ENCODE data around the gene PLEKHF1.

PLEKHF1 gene

DNA sequence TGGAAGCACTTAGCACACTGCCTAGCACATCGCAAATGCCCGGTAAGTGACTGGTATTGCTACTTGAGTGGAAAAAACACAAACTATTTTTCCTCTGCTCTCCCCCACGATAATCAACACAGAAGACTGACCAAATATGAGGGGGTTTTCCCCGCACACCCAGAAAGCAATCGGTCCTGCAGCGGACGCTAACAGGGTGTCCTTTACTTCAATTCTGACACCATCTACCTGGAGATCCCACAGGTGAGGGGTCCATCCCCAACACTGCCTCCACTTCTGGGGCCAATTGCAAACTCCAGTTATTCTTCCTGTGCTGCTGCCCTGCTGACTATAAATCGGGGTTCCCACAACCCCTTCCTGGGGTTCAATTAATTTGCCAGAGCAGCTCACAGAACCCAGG is 26.2 kb upstream of the PLEKHF1 start:
- TF ChIP-seq, protein P1, sequence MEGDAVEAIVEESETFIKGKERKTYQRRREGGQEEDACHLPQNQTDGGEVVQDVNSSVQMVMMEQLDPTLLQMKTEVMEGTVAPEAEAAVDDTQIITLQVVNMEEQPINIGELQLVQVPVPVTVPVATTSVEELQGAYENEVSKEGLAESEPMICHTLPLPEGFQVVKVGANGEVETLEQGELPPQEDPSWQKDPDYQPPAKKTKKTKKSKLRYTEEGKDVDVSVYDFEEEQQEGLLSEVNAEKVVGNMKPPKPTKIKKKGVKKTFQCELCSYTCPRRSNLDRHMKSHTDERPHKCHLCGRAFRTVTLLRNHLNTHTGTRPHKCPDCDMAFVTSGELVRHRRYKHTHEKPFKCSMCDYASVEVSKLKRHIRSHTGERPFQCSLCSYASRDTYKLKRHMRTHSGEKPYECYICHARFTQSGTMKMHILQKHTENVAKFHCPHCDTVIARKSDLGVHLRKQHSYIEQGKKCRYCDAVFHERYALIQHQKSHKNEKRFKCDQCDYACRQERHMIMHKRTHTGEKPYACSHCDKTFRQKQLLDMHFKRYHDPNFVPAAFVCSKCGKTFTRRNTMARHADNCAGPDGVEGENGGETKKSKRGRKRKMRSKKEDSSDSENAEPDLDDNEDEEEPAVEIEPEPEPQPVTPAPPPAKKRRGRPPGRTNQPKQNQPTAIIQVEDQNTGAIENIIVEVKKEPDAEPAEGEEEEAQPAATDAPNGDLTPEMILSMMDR (IDR thresholded peaks at IDR 0.05; ENCODE audit: low read depth, low read length, missing control alignments): no peak
- in situ Hi-C loops (cut with HindIII; ENCODE audit: low pct_ligation_motif_present, low sequenced_read_pairs): no loop called here
- Histone ChIP-seq H3K4me3 (ENCODE audit: low read depth, low read length) (no peak overlapping the region), H3K27me3 (replicated peaks) (peaks cover 2% of the 10 kb centered on the region), H3K27ac (no peak overlapping the region), H3K36me3 (replicated peaks) (no peaks in the 10 kb centered on the region)
- no peak for DNase-seq

DNA sequence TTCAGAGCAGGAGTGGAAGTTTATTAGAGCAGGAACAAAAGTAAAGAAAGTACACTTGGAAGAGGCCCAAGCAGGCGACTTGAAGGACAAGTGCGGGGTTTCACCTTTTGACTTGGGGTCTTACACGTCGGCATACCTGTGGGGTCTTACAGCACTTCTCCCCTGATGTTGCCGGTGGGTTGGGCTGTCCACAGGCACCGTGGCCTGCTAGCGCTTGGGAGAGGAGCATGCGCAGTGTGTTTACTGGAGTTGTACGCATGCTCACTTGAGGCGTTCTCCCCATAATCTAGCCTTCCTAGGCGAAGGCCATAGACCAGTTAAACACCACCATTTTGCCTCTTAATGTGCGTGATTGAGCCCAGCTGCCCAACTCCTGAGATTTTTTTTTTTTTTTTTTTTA is 25.0 kb upstream of the PLEKHF1 start:
- TF ChIP-seq, protein P1 (IDR thresholded peaks at IDR 0.05; ENCODE audit: low read depth, low read length, missing control alignments): no peak
- in situ Hi-C loops (cut with HindIII; ENCODE audit: low pct_ligation_motif_present, low sequenced_read_pairs): no loop called here
- Histone ChIP-seq H3K36me3 (replicated peaks) (no peaks in the 10 kb centered on the region), H3K27ac (no peak overlapping the region), H3K4me3 (ENCODE audit: low read depth, low read length) (no peak overlapping the region), H3K27me3 (replicated peaks) (peaks cover 2% of the 10 kb centered on the region)
- DNase-seq: no peak

GRCh38 chr19:29641597-29641996 is 23.7 kb upstream of the PLEKHF1 start:
- TF ChIP-seq, protein P1 (IDR thresholded peaks at IDR 0.05; ENCODE audit: low read depth, low read length, missing control alignments): no peak
- in situ Hi-C loops (cut with HindIII; ENCODE audit: low pct_ligation_motif_present, low sequenced_read_pairs): no loop called here

DNA sequence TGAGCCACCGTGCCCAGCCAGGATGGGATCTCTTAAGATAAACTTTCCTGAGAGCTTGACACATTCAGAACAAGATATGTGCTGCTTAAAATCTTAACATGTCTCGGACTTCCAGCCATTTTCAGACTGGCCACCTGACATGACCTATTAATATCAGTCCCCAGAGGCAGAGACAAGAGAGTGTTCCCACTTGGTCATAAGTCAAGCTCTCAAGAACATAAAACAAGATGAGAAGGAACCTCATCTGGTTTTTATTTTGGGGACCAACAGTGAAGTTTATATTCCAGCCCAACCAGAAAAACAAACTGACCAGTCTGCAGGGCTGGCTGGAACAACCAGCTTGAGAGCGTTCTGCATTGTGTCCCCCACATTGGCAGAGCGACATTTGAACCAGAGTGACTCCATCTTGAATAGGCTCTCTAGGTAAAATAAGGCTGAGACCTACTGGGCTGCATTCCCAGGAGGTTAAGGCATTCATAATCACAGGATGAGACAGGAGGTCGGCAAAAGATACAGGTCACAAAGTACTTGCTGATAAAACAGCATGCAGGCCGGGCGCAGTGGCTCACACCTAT is 21.8 kb upstream of the PLEKHF1 start:
- no peak overlapping the region for H3K27ac ChIP-seq
- in situ Hi-C loops (cut with HindIII; ENCODE audit: low pct_ligation_motif_present, low sequenced_read_pairs): no loop called here
- H3K4me3 ChIP-seq (ENCODE audit: low read depth, low read length): no peak overlapping the region
- no peaks in the 10 kb centered on the region for H3K36me3 ChIP-seq (replicated peaks)
- TF ChIP-seq, protein P1 (IDR thresholded peaks at IDR 0.05; ENCODE audit: low read depth, low read length, missing control alignments): no peak
- peaks cover 2% of the 10 kb centered on the region for H3K27me3 ChIP-seq (replicated peaks)
- no peak for DNase-seq

More at GRCh38 chr19:29641597-29641996, 23.7 kb upstream of the PLEKHF1 start:
- no peak overlapping the region for H3K4me3 ChIP-seq (ENCODE audit: low read depth, low read length)
- no peak overlapping the region for H3K27ac ChIP-seq
- no peak for DNase-seq
- no peaks in the 10 kb centered on the region for H3K36me3 ChIP-seq (replicated peaks)
- peaks cover 2% of the 10 kb centered on the region for H3K27me3 ChIP-seq (replicated peaks)

GRCh38 chr19:29644210-29644609 is 21.1 kb upstream of the PLEKHF1 start:
- TF ChIP-seq, protein P1 (IDR thresholded peaks at IDR 0.05; ENCODE audit: low read depth, low read length, missing control alignments): no peak
- Histone ChIP-seq H3K27me3 (replicated peaks) (peaks cover 2% of the 10 kb centered on the region), H3K4me3 (ENCODE audit: low read depth, low read length) (no peak overlapping the region), H3K27ac (no peak overlapping the region), H3K36me3 (replicated peaks) (no peaks in the 10 kb centered on the region)
- in situ Hi-C loops (cut with HindIII; ENCODE audit: low pct_ligation_motif_present, low sequenced_read_pairs): no loop called here
- no peak for DNase-seq

DNA sequence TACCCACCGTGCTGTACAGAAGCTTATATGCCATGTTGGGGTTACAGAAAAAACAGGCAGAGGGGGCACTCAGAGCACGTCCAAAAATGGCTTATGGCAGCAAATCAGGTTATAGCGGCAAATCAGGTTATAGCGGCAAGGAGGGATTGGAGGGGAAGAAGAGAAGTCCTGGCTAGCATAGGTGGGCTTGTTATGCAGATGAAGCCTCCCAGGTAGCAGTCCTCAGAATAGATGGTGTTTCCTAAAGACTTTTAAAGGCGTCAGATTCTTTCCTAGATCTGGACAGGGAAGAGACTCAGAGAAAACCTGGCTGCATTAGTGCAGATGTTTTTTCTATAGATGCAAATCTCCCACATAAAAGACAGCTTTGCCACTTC is 19.8 kb upstream of the PLEKHF1 start:
- TF ChIP-seq, protein P1 (IDR thresholded peaks at IDR 0.05; ENCODE audit: low read depth, low read length, missing control alignments): no peak
- H3K27me3 ChIP-seq (replicated peaks): peaks cover 2% of the 10 kb centered on the region
- no peak overlapping the region for H3K27ac ChIP-seq
- in situ Hi-C loops (cut with HindIII; ENCODE audit: low pct_ligation_motif_present, low sequenced_read_pairs): no loop called here
- no peaks in the 10 kb centered on the region for H3K36me3 ChIP-seq (replicated peaks)
- no peak overlapping the region for H3K4me3 ChIP-seq (ENCODE audit: low read depth, low read length)
- no peak for DNase-seq

Measured in brain microvascular endothelial cell (primary cell).